GM21723 (cell line): ENCODE data around the gene RFX3.
"Not testable (repeated sequence)": the region's sequence is repeated elsewhere in the genome, so short reads cannot be mapped to it uniquely, and the experiment has no call there.

Experiments
- ATAC-seq: cut with Tn5 transposase; IDR thresholded peaks from one replicate; pipeline ENCODE4 v1.9.1; 2021; ENCODE audit warnings: mild to moderate bottlenecking, moderate library complexity; ENCODE audit not compliant: unreplicated experiment

RFX3 gene

DNA sequence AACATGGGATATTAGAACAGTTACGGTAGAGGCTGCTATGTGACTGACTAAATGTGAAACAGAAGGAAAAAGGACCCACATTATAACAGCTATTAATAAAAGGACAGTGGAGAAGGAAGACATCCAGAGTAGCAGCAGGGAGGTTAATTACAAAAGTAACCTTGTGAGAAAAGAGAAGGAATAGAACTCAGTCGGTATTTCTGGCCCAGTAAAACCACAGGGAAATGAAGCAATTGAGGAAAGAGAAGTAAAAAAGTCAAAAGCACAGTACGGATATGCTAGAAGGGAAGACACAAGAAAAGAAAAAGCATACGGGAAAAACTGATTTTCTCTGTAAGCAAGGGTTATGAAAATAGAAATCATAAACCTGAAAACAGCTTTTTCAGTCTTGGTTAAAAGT is 164.7 kb downstream of the RFX3 start:
- ATAC-seq, result no peak

DNA sequence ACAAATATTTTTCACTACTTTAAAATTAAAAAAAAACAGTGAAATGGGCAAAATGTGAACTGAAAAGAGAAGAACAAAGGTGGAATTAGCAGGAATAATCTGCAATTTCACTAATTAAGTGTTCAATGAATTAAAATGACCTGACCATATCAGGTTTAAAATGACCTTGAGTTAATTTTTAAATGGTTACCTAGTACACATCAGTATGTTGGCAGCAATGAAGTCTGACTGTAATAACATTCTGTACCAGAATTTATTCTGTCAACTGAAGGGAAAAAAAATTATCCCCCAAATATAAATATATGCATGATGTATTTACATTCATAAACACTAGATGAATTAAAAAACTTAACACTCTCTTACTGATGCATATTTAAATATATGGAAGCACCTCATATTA is 165.6 kb downstream of the RFX3 start:
- ATAC-seq, result no peak

GRCh38 chr9:3359778-3360177 is 166.0 kb downstream of the RFX3 start:
- no peak for ATAC-seq

- no peak for ATAC-seq
Observed at GRCh38 chr9:3359048-3359692, 166.6 kb downstream of the RFX3 start.

DNA sequence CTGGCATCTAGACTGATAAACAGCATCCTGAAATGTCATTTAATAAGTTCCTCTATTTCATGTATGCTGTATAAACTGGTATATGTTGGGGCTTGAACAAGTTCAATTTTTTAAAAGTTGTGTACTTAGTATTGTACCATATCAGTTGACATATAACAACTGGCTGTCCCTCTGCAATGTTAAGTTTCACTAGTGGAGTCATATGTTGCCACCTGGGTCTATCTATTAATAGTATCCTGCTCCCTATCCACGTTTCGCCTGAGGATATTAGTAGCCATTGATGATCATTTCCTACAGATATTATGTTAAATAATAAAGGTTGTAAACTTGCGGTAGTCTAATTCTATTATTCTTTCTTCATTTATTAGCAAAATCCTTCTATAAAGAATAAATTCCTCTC is 177.6 kb downstream of the RFX3 start:
- ATAC-seq, result no peak

GRCh38 chr9:3346549-3346948 is 179.3 kb downstream of the RFX3 start:
- ATAC-seq, result no peak

- ATAC-seq, result no peak
Observed at GRCh38 chr9:3343671-3344070, 182.1 kb downstream of the RFX3 start.

- ATAC-seq, result no peak
Observed at GRCh38 chr9:3342159-3342777, 183.5 kb downstream of the RFX3 start.

DNA sequence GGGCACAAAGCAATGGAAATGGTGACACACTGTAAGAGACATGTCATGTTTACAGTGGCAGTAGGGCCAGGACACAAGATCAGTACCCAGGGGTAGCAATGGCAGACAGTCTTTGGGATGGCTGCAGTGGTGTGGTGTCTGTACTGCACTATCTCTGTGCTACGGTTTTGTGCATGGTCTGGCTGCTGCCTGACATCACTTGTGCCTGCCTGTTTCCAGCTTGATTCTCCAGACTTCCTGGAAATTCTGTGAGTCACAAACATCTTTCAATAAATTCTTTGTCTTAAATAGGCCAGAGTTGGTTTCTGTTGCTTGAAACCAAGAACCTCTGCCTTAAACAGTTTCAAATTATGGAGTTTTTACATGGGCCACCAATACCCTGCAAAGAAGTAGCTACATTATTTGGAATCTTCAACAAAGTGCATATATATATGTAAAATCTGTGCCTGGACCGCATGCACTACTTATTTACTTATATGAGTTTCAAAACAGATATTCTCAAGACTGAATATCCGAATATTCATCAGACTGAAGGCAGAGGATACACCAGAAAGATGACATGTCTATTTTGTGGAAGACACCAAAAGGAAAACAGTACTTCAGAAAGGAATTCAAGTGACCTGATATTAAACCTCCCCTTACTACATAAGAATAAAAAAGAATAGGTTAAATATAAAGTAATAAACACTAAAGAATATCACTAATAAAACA is 188.1 kb downstream of the RFX3 start:
- ATAC-seq, result no peak

- no peak for ATAC-seq
Observed at GRCh38 chr9:3336951-3337350, 188.8 kb downstream of the RFX3 start.

GRCh38 chr9:3332802-3333201 is 193.0 kb downstream of the RFX3 start:
- no peak for ATAC-seq

GRCh38 chr9:3331801-3332200 is 194.0 kb downstream of the RFX3 start:
- ATAC-seq, result no peak

DNA sequence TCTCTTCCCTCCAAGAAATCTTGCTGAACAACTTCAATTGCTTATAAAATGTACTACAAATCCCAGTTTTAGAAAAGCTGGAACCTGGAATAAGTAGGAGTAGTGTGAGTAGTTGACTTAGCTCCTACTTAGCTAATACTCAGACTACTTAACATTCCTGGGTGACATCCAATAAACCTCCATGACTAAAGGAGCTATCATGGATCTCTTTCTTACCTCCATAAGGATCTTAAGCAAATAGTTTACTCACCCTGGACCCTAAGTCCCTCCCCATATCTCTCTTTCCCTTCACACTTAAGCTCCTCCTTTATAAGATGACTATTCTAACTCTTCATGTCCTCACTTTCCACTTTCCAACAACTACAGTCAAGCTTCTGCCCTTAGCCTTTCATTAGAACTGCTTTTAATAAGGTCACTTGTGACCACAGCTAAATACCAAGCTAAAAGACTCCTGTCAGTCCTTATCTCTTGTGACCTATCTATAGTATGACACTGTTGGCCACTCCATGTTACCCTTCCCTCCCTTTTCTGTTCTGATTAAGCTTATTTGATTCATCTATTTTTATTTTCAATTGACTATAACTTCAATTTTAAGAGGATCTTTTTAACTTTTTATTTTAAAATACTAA is 194.9 kb downstream of the RFX3 start:
- no peak for ATAC-seq

GRCh38 chr9:3329361-3329760 is 196.4 kb downstream of the RFX3 start:
- ATAC-seq, result no peak

- no peak for ATAC-seq
Observed at GRCh38 chr9:3323714-3324113, 202.1 kb downstream of the RFX3 start.

- no peak for ATAC-seq
Observed at GRCh38 chr9:3321186-3321585, 204.6 kb downstream of the RFX3 start.

GRCh38 chr9:3312595-3312994 is 213.2 kb downstream of the RFX3 start:
- not testable (repeated sequence) for ATAC-seq

DNA sequence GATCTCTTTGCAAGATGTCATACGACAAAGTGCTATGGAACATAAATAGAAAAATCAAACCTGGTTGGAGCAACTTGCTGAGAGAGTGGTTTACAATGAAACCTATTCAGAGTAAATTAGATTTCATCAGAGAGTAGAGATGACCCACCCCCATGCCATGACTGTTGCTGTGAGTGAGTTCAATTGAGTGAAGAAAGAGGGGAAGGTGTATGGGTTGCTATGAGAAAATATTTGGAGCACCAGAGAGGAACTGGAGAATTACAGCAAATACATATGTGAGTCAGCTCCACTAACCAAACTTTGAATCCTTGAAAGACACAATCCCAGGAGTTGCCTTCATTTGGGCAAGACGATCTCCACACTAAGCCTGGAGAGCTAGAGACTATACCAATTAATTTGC is 217.2 kb downstream of the RFX3 start:
- ATAC-seq, result no peak

GRCh38 chr9:3304388-3304787 is 221.4 kb downstream of the RFX3 start:
- not testable (repeated sequence) for ATAC-seq

GRCh38 chr9:3299872-3300271 is 225.9 kb downstream of the RFX3 start:
- peak; percentile 96 for ATAC-seq

DNA sequence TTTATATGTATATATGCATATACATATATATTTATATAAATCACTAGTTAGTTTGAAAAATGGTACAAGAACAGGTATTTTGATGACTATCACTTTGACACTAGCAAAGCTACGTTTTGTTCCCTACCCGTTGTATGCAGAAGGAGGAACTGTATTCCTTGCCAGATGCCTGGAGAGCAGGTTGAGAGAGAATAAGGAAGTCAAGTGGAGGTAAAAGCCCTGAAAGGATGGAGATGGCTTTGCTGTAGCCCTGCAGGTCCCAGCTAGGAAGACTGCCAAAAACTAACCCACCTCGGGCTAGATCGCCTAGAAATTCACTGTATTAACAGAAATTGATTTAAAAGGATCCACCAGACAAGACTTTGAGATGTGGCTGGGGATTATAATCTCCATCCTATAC is 229.3 kb downstream of the RFX3 start:
- no peak for ATAC-seq

DNA sequence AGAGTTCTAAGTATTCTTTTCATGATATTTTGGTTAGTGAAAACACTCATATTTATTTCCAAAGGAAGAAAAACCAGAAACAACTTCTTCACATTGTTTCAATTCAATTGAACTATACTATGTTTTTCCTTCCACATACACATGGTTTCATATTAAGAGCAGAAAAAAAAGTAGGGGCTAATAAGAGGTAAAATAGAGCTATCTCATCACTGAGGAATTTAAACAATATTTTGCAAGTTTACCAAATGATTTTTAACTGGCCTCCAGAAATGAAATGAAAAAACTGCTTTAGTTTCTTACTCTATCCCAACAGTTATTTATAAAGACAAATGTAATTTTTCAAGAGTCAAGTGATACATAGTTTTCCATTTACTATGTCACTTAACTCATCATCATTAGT is 233.5 kb downstream of the RFX3 start:
- ATAC-seq, result no peak
